Eye (tissue), 1 donor: ENCODE results near the gene RHOT1.
"Not testable (repeated sequence)": the region's sequence is repeated elsewhere in the genome, so short reads cannot be mapped to it uniquely, and the experiment has no call there.

Source experiments
- DNase-seq: peaks from one replicate; pipeline ENCODE4 v3.0.0-alpha.2; 2015

Gene RHOT1

DNA sequence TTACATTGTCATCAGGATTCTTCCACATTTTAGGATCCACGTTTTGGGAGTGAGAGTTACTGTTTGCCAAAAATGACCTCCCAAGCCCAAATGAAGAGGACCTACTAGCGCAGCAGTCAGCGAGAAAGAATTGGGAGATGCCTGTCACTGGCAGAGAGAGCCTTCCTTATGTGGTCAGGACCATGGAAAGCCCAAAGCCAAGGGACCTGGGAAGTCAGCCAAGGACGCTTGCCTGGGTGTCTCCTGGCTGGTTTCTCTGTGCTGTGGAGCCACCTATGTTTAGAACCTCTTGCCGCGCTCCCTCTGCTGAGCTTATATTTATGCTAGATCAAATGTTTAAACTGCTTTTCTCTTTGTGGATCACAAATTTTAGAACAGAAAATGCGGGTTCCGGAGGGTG, 98.4 kb downstream of the RHOT1 start:
- DNase-seq, result no peak

DNA sequence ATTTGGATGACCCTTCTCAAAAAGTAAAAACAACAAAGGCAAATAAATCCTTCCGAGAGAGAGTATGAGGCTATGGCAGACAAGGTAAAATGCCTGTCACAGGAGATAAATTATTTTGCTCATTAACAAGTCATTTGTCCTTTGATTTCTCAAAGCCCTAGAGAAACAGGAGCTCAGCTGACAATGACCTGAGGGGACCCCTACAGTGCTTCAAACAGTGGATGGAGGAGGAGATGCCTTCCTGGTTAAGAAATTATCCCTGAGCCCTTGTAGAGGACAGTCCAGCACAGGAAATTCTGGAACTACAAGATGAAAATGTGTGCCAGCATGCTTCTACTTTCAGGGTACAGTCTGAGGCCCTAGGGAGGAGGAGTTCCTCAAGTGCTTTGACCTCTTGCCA, 99.3 kb downstream of the RHOT1 start:
- DNase-seq, result no peak

DNA sequence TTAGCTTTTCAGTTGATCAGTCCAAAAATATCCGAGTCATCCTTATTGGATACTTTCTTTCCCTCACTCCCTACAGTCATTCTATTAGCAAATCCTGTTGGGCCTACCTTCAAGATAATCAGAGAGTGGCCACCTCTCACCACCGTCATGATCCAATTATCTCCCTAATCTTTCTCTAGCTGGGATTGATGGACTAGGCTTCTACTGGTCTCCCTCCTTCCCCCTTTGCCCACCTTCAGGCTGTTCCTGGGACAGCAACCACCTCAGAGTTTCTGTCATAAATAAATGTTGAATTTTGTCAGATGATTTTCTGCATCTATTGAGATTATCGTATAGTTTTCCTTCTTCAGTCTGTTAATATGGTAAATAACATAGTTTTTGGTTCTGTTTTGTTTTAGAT, 107.2 kb downstream of the RHOT1 start:
- DNase-seq, result no peak

DNA sequence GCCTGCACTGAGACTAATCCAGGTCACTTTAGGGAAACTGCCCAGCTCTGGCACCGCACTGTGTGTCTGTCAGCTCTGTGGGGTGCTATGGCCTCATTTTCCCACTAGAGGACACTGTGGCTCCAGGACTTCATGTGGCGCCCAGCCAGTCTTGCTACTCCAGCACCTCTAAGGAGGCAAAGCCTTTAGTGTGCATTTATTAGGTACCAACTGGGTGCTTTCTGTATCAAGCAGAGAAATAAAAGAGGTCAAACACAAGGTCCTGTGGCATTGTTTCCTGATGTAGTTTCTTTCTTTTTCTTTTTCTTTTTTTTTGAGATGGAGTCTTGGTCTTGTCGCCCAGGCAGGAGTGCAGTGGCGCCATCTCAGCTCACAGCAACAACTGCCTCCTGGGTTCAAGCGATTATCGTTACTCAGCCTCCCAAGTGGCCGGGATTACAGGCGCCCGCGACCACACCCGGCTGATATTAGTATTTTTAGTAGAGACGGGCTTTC, 110.9 kb downstream of the RHOT1 start:
- peak; percentile 94 for DNase-seq

DNA sequence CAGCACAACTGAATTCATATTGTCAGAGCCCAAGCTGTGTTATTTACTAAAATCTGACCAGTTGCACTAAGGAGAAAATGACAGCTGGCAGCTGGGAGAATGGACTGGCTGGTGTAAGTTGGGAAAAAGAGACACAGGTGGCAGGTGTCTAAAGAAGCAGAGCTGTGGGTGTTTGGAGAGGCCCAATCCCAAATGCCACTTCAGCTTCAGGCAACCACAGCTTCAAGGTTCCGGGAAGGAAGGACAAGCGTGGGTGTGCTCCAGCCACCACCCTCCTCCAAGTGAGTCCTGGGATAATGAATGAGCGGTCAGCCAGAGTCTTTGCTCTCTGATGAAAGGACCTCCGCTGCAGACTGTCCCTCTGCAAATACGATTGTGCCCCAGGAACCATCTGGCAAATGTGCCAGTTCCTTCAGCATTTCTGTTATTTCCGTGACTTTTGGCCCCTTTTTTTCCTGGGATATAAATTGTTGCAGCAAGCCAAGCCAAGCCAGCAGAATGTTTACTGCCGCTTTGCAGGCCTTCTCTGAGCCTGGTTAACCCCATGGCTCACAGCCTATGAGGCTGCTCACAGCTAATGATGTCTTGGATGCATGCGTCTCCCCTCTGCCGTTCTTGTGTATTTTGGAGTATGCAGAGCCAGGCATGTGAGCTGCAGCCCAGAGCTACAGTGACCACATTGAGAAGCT, 113.9 kb downstream of the RHOT1 start:
- no peak for DNase-seq

DNA sequence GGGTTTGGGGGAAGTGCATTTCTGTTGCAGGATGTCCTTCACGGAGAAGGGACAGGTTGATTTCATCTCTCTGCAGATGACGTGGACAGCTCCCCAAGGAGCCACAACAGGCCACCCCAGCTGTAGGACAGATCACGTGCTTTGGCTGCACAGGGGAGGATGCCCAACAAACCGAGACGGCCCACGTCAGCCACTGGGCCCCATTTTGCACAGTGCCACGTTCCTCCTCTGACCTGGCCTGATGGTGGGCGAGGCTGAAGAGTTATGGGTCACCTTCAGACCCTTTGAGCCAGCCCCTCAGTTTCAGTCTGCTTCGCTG, 114.4 kb downstream of the RHOT1 start:
- DNase-seq, result peak; percentile 42

DNA sequence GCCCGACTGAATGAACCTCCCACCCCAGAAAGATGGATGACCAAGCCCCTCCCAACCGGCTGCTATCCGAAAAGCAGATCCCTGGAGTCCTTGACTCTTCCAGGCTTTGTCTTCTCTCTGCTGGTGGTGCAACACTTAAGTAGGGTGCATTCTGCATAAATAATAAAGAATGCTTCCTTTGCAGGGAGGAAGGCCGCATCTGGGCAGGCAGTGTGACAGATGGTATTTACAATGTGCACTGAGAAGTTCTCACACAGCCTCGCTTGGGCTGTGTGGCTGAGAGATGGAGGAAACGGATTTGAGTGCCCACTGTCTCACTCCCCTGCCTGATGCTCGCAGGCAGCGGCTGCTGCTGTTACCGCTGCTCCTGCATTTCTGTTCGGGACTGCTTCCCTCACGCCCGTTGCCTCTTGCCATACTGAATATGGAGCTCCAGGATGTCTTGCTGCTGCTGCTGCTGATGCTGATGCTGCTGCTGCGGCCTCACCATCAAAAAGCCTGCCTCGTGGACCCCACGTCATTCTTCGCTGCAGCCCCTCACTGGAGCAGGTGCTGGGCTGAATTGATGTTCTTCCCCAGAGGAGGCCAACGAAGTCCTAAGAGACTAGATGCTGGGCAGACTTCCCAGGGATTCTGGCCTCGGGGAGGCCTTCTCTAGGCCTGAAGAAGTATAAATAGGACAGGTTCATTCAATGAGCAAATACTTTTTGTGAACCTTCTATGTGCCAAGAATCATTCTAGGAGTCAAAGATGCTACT, 116.3 kb downstream of the RHOT1 start:
- peak; percentile 80 for DNase-seq

DNA sequence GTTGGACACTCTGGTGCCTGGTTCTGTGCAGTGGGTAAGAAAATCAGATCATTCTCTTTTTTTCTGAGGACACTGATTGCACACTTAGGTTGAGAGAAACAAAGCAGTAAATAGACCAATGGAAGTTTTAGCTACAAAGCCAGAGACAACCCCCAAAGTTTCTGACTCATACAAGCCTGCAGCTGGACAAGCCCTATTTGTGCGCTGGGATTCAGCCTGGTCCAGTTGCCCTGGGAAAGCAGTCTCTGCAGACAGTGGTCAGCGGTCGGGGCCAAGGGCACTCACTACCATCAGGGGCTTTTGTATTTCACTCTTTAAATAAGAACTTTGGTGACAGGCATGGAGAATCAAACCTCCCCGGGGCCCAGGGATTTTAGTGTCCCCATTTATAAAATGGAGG, 117.3 kb downstream of the RHOT1 start:
- no peak for DNase-seq

DNA sequence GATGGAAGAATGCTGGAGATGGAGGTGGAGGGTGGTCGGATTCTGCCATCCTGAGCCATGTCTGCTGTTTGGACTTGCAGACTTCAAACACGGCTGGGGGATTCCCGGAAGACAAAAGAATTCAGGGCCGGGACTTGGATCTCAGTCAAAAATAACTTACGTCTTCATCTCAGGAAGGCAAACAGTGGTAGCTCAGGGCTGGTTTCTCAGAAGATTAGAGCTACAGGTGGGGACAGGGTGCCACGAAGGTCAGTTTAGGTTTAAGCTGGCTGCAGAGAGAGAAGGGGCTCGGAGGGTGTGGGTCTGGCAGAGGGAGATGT, 119.1 kb downstream of the RHOT1 start:
- peak; percentile 50 for DNase-seq

DNA sequence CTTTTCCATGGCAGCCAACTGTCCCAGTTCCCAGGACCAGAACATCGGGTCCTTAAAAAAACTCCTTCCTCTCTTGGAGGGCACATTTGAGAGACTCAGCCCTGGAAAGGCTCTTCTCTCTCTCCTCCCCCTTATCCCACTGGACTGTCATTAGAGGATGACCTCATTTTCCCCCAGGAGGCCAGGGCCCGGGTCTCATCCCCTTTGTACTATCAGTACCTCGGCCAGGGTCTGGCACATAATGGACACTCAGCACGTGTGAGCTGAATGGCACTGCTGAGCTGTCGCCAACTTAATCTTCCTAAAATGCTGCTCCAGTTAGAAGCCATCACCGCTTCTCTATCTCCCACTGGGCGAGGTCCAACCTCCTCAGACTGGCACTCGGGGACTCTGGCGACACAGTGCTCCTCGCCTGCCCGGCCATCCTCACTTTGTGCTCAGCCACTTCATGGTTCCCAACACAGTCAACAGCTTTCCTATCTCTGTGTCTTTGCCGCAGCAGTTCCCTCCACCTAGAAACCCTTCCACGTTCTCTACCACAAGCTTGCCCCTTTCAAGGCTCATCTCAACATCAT, 119.7 kb downstream of the RHOT1 start:
- peak; percentile 70 for DNase-seq

DNA sequence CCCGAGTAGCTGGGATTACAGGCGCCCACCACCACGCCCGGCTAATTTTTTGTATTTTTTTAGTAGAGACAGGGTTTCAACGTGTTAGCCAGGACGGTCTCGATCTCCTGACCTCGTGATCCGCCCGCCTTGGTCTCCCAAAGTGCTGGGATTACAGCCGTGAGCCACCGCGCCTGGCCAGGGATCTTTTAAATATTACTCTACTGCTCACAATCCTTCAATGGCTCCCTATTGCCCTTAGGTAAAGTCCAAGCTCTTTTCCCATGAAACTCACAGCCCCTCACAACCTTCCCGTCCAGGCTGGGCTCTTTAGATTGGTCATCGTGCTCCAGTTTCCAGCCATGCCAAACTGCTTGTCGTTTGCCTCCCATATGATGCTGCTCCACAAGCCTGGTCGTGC, 121.2 kb downstream of the RHOT1 start:
- DNase-seq, result not testable (repeated sequence)

DNA sequence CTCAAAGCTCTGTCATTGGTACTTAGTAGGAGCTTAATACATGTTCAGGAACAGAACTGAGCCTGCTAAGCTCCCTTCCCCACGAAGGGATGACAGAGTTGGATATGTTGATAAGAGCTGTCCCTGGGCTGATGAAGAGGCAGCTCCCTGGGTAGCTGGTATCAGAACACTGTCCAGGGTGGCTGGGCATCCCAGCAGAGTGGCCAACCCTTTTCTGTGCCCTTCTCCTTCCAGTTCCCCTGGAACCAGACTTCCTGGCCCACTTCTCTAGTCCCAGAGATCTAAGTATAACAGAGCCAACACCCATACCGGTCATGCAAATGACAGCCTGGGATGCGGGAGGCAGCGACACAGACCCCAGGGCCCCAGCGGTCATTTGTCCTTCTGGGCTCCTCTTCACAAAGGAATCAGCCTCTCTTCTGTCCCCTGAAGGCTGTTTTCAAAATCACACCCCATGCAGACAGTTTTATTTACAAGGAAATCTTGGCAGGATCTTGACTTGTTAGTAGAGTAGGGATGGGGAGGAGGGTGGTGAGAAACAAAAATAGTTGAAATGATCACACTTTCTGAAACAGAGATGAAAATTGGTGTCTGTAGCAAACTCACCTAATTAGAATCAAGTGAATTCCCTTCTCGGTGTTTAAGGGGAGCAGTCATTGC, 122.0 kb downstream of the RHOT1 start:
- DNase-seq, result peak; percentile 69

DNA sequence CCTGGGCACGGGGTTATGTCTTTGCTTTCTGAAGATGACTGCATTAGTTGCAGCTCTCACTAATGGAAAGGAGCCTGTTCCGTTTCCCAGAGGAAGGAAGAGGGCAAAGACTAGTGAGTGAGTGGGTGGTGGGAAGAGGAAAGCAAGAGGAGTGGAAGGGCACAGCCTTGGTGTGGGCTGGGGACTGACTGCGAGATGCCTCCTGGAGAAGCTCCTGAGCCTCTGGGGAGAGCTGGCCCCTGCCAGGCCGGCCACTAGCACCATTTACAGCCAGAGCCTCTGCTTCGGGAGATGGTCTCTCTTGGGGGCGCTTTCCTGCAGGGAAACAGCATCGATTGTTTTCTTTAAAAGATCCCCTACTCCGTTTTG, 122.5 kb downstream of the RHOT1 start:
- peak; percentile 61 for DNase-seq

DNA sequence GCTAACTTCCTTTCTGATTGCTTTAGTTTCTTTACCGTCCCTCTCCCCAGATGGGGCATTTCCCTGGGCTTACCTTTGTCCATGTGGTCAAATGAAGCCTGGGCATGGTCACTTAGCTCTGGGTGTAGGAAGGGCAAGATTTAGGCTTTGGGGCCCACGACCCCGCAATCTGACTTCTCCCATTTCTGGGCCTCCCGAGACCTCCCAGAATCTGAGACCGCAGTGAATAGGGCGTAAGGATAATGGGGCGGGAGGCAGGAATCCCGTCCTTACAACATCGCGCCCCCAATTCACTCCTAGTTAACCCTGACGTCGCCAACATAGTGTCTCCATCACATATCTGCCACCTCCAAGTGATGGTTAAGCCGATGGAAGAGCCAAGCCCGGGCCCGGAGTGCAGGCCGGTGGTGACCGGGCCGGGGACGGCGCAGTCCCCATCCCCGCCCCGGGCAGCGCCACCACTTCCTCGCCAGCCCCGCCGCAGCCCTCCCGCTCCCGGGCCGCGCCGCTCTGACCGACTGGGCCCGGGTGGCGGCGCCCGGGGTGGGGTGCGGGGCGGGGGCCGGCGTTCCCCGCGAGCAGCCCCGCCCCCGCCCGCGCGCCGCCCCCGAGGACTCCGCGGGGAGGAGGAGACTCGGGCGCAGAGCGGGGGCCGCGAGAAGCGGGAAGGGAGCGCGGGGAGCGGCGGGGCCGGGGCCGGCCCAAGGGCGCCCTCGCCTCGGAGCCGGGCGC, 123.1 kb downstream of the RHOT1 start, which contains the start of gene RHBDL3:
RHBDL3 (plus strand) TSS at position 641 of the 732 bp plus-strand sequence. CDS start 358 bp downstream, outside the sequence.
- DNase-seq, result peak; percentile 67

DNA sequence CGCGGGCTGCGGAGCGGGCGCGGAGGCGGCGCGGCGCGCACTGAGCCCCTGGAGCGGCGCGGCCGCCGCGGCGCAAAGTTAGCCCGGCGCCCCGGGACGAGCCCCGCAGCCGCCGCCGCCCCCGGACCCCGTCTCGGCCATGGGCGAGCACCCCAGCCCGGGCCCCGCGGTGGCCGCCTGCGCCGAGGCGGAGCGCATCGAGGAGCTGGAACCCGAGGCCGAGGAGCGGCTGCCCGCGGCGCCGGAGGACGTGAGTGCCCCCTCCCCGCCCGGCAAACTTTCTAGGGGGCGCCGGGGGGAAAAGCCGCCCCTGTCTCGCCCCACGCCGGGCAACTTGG, 123.7 kb downstream of the RHOT1 start:
- no peak for DNase-seq

DNA sequence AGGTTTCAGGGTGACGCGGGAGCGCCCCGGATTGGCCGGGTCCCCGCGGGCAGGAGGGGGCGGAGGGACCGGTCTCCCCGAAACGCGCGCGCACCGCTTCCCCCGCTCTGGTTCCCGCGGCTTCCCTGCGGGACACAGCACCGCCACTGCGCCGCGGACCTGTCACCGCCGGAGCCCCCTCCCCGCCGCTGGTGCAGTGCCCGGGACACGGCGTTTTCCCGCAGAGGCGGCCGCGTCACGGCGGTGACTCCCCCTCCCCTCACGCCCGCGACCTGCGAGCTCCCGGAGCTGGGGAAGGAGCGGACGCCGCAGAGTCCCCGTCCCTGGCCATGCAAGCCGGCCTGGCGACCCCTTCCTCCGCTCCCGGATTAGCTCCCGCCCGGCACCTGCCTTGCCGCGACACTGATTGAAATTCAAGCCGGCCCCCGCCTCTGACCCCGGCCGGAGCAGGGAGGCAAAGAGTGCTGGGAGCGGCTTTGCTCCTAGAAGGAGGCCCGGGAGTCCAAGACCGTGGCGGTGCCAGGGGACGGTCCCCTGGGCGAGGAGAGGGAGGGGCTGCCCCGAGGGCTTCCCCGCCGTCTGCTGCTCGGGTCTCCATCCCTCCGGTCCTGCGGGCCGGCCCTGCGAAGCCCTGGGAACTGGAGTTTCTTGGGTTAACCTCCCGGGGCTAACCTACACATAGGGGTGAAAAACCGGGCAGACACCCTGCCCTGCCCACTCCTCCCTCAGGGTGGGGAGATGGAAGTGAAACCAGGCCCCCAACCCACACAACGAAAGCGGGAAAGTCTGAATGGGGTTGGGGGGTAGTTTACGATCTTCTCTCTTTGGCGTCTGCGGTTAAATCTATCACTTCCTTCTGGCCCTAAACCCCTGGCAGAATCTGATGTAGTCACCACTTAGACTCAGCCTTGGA, 124.3 kb downstream of the RHOT1 start:
- peak; percentile 71 for DNase-seq

DNA sequence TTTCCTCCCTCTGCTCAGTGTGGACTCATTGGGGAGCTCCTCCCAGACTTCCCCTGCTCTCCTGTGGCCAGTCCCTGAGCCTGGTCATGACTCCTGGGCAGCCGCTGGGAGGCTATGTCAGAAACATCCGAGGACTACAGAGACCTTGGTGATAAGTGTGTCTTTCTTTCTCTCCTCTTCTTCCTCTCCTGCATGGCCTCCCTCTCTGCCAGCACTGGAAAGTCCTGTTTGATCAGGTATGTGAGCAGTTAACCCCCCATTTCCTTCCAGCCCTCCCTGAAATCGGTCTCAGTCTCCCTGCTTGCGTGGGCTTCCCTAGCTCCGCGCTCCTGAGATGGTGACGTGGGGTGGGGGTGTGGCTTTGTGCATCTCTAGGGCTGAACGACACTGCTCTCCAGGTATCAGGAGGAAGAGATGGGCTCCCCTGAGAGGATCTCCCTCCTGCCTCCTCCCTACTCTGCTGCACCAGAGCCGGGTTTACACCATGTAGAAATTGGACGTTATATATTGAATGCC, 125.4 kb downstream of the RHOT1 start:
- peak; percentile 74 for DNase-seq

DNA sequence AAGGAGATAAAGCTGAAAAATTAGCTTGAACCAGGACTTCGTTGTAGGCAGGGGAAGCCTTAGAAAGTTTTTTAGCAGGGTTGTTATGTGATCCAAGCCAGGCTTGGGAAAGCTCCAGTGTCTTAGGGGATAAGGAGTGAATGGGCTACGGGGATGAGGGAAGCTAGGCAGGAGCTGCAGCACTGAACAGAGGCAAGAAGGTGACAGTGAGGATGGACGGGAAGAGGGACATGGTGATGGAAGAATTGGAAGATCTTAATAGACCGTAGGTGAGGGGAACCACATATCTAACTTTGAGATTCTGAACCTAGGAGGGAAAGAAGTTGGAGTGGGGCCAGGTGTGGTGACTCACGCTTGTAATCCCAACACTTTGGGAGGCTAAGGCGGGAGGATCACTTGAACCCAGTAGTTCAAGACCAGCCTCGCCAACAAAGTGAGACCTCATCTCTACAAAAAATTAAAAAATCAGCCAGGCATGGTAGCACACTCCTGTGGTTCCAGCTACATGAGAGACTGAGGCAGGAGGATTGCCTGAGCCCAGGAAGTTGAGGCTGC, 126.5 kb downstream of the RHOT1 start:
- no peak for DNase-seq

DNA sequence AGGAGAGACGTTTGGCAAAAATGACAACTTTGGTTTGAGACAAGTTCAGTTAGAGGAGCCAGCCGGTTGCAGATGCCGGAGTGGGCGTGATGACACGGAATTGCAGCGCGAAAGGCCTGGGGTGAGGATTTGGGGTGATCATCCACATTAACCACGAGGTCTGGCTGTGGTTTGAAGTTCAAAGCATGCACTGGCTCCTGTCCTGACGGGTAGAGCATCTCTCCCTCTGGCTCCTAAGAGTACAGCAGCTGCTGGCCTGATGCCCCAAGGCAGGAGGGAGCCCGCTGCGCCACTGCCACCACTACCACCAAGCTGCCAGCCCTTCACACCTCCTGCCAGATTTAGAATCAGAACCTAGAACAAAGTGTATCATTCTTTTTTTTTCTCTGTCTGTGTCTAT, 127.1 kb downstream of the RHOT1 start:
- DNase-seq, result no peak

DNA sequence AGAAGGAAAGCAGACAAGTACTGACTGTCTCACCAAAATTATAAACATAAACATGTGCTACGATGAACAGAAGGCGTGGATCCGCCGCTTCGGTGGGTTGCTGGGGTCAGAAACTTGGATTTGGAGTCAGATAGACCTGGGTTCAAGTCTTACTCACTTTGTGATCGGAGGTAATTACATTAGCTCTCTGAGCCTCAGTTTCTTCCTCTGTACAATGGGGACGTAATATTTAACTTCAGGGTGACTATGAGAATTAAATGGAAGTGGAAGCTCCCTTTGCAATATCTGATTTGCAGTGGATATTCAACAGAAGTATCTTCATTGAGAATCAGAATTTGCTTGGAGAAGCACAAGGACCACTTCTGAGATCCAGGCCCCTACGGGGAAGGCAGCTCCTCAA, 129.5 kb downstream of the RHOT1 start:
- DNase-seq, result no peak

DNA sequence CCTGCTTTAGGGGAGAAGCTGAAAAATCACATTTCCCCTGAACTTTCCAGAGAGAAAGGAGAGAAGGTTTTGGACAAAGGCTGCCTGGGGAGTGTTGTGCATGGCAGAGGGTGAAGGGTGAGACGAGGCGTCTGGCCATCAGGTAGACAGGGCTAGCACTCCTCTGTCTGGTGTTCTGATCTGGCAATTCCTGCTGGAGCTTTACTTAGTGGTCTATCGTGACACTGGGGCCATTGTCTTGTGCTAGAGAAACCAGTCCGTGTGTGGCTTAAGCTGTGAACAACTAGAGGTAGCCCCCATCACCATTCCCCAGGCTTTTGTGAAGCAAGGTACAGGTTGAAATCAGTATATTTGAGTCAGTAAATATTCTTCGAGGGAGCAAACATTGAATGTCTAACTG, 131.8 kb downstream of the RHOT1 start:
- DNase-seq, result no peak

DNA sequence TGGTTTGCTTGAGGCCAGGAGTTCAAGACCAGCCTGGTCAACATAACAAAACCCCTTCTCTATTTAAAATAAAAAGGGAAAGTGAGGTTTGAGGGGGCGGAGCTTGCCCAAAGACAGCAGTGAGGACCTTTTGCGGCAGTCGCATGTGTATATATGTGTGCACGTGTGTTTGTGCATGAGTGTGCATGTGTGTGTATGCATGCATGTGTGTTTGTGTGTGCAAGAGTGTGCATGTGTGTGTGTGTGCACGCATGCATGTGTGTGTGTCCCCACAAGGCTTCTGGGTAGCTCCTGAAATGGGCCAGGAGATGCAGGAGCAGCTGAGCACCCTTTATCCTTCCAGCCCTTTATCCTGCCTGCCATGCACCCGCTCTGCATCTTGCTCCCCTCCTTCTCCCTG, 132.3 kb downstream of the RHOT1 start:
- no peak for DNase-seq
